NT2/D1 (cell line): ENCODE measurements around the gene GTPBP3.

ENCODE experiments used
- SUZ12 ChIP-seq: IDR thresholded peaks from 2 replicates; pipeline ENCODE4 v1.6.1; 2011; ENCODE audit not compliant: insufficient read length, insufficient read depth; ENCODE audit errors: extremely low read depth
- YY1 ChIP-seq: IDR thresholded peaks from 2 replicates; pipeline ENCODE4 v1.6.1; 2011; ENCODE audit not compliant: insufficient read length, insufficient read depth
- ZNF274 ChIP-seq: IDR thresholded peaks from 2 replicates; pipeline ENCODE4 v1.6.1; 2011; ENCODE audit warnings: mild to moderate bottlenecking, low read depth, low read length

DNA sequence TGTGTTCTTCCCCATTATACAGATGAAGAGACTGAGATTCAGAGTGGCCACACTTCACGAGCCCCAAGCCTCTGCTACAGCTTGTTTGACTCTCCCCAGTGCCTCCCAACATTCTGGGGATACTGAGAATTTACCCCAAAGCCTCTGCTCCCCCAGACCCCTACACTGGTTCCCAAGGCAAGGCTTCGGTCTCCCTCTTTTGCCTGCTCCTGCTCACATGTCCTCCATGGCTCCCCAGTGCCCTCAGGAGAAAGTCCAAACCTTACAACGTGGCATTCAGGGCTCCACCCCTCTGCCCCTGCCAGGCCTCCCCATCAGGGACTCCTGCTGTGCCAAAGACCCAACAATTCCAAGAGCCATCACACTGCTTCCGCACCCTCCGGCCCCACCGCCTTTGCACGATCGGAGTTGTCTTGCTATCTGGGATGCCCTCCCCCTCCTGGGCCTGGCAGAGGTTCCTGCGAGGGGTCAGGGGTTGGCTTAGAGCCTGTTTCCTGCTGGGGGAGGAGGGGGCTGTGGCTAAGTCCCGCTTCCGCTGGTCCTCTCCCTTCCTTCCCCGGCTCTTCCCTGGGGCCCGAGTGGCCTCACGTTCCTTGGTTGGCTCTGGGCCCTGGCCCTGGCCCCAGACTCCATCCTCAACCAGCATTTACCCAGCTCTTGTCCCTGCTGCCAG lies 15.4 kb downstream of the GTPBP3 start:
- TF ChIP-seq YY1 (no peak), ZNF274 (no peak), SUZ12 (no peak)
